Measurements from ENCODE around the gene SNX20. TPM values are rescaled to one million over a fixed set of nuclear protein-coding genes. Genes with fewer than 3 reads are reported as not detected.

Gene SNX20
- total RNA-seq, 1 donor from 2014 or later: not detected

DNA sequence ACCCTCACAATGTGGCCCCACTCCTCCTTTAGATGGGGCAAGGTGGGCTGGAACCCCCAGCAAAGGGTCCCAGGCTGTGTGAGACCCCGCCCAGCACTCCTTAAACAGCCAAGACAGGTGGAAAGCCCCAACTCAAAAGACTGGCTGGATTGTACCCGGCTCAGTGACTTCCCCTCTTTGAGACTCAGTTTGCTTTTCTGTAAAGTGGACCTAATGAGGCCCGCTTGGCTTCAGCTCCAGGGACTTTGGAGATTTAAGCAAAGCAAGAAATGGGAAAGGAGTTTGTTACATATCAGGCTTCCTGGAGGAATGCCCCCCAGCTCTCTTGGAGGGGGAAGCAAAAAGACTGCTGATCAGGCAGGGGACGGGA is 39.3 kb downstream of the SNX20 start:
- TF ChIP-seq, protein P1, sequence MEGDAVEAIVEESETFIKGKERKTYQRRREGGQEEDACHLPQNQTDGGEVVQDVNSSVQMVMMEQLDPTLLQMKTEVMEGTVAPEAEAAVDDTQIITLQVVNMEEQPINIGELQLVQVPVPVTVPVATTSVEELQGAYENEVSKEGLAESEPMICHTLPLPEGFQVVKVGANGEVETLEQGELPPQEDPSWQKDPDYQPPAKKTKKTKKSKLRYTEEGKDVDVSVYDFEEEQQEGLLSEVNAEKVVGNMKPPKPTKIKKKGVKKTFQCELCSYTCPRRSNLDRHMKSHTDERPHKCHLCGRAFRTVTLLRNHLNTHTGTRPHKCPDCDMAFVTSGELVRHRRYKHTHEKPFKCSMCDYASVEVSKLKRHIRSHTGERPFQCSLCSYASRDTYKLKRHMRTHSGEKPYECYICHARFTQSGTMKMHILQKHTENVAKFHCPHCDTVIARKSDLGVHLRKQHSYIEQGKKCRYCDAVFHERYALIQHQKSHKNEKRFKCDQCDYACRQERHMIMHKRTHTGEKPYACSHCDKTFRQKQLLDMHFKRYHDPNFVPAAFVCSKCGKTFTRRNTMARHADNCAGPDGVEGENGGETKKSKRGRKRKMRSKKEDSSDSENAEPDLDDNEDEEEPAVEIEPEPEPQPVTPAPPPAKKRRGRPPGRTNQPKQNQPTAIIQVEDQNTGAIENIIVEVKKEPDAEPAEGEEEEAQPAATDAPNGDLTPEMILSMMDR (IDR thresholded peaks at IDR 0.05; ENCODE audit: unreplicated experiment): no peak
- no peak for DNase-seq (ENCODE audit: low spot score)
- Mint-ChIP-seq H3K27ac (ENCODE audit: unreplicated experiment) (no peak overlapping the region), H3K27me3 (ENCODE audit: unreplicated experiment) (peaks cover 3% of the 10 kb centered on the region), H3K4me3 (ENCODE audit: unreplicated experiment) (no peak overlapping the region), H3K9me3 (ENCODE audit: unreplicated experiment) (no peaks in the 10 kb centered on the region), H3K4me1 (ENCODE audit: unreplicated experiment) (peaks cover 5% of the 10 kb centered on the region), H3K36me3 (ENCODE audit: low read depth, unreplicated experiment) (no peaks in the 10 kb centered on the region)

DNA sequence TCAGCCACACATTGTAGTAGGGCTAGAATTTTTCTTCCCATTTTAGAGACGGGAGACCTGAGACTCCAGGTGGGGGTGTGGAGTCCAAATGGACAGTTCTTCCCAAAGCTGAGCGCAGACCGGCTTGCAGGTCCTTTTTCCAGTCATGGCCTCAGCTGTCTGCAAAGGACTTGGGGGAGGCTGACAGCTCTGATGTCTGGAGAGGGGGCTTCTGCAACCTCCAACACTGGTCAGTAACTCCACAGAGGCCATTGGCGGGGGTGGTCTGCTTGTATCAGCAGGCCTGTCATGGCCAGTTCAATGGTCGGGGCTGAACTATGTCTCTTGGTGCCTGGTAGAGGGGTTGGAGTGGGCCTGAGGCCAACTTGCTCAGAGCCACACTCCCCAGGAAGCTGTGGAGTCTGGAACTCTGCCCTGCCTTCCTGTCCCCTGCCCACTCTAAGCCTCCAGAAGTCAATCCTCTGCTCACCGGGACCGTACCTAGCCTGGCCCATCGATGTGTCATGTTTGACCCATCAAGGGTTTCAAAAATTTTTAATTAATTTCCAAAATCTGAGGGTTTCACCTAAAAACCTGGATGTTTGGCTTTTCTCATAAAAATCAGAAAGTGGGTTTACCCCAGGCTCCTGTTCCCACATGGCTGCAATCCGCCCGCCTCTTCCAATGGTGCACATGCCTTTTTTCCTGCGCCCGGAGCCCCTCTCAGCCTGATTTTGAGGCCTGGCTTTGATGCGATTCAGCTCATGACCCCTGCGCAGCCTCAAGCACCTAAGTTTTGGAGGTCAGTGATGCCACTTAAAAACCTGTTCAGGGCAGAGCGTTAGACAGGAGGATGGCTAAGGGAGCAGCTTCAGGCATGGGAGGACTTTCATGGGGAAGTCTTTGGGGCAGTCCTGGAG is 39.9 kb downstream of the SNX20 start:
- Mint-ChIP-seq H3K36me3 (ENCODE audit: low read depth, unreplicated experiment) (no peaks in the 10 kb centered on the region), H3K27ac (ENCODE audit: unreplicated experiment) (no peak overlapping the region), H3K4me3 (ENCODE audit: unreplicated experiment) (no peak overlapping the region), H3K27me3 (ENCODE audit: unreplicated experiment) (peaks cover 3% of the 10 kb centered on the region), H3K4me1 (ENCODE audit: unreplicated experiment) (peaks cover 5% of the 10 kb centered on the region), H3K9me3 (ENCODE audit: unreplicated experiment) (no peaks in the 10 kb centered on the region)
- DNase-seq (ENCODE audit: low spot score): no peak
- TF ChIP-seq, protein P1 (IDR thresholded peaks at IDR 0.05; ENCODE audit: unreplicated experiment): no peak

DNA sequence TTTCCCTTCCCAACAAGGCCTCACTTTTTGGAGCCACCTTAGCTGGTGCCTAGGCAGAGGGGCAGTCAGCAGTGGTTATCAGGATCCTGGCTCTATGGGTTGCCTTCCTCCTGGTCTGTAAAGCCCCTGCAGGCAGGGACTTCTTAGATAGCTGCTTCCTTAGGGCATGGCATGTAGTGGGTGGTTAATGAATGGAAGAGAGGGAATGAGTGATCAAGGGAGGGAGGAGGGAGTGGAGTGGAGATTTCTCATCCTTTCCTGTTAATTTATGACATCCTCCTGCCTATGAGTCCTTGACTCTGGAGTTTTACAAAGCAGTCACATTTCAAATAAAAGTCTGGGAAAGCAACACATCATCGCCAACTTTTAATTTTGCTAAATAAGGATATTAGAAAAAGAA is 40.7 kb downstream of the SNX20 start:
- TF ChIP-seq, protein P1 (IDR thresholded peaks at IDR 0.05; ENCODE audit: unreplicated experiment): no peak
- Mint-ChIP-seq H3K27ac (ENCODE audit: unreplicated experiment) (no peak overlapping the region), H3K4me3 (ENCODE audit: unreplicated experiment) (no peak overlapping the region), H3K27me3 (ENCODE audit: unreplicated experiment) (peaks cover 3% of the 10 kb centered on the region), H3K36me3 (ENCODE audit: low read depth, unreplicated experiment) (no peaks in the 10 kb centered on the region), H3K9me3 (ENCODE audit: unreplicated experiment) (no peaks in the 10 kb centered on the region), H3K4me1 (ENCODE audit: unreplicated experiment) (peaks cover 5% of the 10 kb centered on the region)
- no peak for DNase-seq (ENCODE audit: low spot score)

DNA sequence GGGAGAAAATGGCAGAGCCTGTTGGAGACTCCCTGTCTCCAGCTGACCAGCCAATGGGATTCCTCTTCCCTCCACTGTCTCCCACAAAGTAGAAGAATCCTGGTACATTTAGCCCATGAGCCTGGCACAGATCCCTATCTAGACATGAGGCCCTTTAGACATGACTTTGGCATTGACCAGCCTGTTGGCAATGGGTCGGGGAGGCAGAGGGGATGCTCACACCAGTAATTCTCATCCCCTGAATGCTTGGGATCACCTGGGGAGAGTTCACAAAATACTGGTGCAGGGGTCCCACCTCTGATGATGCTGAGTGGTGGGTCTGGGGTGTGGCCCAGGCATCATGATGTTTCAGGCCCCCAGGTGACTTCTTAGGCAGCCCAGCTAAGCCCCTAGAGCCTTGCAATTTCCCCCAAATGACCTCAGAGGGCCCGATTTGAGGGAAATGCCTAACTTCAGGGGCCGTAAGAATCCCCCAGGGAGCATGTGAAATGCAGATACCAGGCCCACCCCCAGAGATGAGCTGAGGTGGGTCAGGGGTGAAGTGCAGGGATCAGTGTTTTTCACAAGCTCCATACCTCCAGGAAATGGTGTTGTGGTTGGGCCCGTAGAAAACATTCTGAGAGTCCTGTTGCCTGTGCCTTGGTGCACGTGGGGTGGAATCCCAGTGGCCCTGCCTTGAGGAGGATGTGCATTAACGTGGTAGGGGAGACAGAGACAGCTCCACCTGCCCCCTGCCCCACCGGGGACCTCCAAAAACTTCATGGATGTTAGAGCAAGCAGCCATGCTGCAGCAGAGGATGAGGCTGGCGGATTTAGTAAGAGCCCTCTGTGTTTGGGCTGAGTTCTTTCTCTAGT is 42.1 kb downstream of the SNX20 start:
- H3K4me3 Mint-ChIP-seq (ENCODE audit: unreplicated experiment): no peak overlapping the region
- no peaks in the 10 kb centered on the region for H3K4me1 Mint-ChIP-seq (ENCODE audit: unreplicated experiment)
- TF ChIP-seq, protein P1 (IDR thresholded peaks at IDR 0.05; ENCODE audit: unreplicated experiment): no peak
- H3K36me3 Mint-ChIP-seq (ENCODE audit: low read depth, unreplicated experiment): no peaks in the 10 kb centered on the region
- H3K27me3 Mint-ChIP-seq (ENCODE audit: unreplicated experiment): peaks cover 3% of the 10 kb centered on the region
- H3K27ac Mint-ChIP-seq (ENCODE audit: unreplicated experiment): no peak overlapping the region
- no peaks in the 10 kb centered on the region for H3K9me3 Mint-ChIP-seq (ENCODE audit: unreplicated experiment)
- no peak for DNase-seq (ENCODE audit: low spot score)

Measured in endothelial cell (in vitro differentiated cells).